Keratinocyte (primary cell): ENCODE measurements around the gene SUPT6H.

Experiments used
- CTCF ChIP-seq, 3 experiments: IDR thresholded peaks in 1 of 3; conservative IDR thresholded peaks in 1 of 3; optimal IDR thresholded peaks in 1 of 3; 2 replicates in 2 of 3; 3 replicates in 1 of 3; pipeline versions ENCODE3 to v1.5.1; 2011; ENCODE audit warnings: low read length in 3 of 3, mild to moderate bottlenecking in 3 of 3, moderate library complexity in 2 of 3, control low read depth in 1 of 3, inconsistent platforms in 1 of 3; ENCODE audit not compliant: insufficient read depth in 2 of 3; ENCODE audit errors: extremely low read depth in 1 of 3
- EZH2 ChIP-seq: IDR thresholded peaks from one replicate; pipeline ENCODE4 v1.6.1; 2012; ENCODE audit warnings: inconsistent platforms, mild to moderate bottlenecking, low read length, moderate library complexity

GRCh38 chr17:28737316-28737715 lies 75.3 kb downstream of the SUPT6H start:
- TF ChIP-seq EZH2: no peak
- TF ChIP-seq CTCF (optimal IDR thresholded peaks at IDR 0.05 in 1 of 3, IDR thresholded peaks at IDR 0.05 in 1 of 3, conservative IDR thresholded peaks at IDR 0.05 in 1 of 3; ENCODE audit: extremely low read depth in 1 of 3, insufficient read depth in 2 of 3, low read length in 3 of 3): no peak
